HG03354 (cell line): ENCODE results near the gene PRPF40B.

Source experiments
- ATAC-seq: cut with Tn5 transposase; IDR thresholded peaks from one replicate; pipeline ENCODE4 v1.9.1; 2021; ENCODE audit warnings: mild to moderate bottlenecking; ENCODE audit not compliant: unreplicated experiment, poor library complexity, severe bottlenecking

PRPF40B gene

DNA sequence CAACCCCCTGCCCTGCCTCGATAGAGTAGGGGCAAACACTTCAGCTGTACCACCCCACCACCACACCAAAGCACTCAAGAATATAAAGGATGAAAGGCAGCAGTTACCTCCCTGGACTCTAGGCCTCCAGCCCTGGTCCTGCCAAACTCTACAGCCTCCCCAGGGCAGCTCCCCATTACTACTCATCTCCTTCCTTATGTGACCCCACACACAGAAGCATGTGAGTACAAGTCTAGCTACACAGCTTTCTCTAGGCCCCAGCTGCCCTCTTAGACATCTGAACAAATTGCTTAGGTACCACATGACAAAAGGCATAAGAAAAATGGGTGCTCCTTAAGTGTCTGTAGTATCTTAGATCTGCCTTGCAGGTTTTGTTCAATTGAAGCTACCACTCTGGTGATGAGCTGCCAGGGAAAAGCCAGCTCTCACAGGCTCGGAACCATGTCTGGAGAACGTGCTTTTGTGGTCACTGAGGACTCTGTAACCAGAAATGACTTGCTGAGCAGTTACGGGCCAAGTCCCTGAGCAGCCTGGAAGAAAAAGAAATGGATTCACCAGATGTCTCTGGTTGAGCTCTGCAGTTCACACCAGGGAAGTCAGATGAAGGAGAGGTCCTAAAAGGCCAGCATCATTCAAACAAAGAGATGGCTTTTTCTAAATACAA lies 51.1 kb downstream of the PRPF40B start:
- ATAC-seq = no peak

GRCh38 chr12:49675137-49675536 lies 51.8 kb downstream of the PRPF40B start:
- no peak for ATAC-seq

DNA sequence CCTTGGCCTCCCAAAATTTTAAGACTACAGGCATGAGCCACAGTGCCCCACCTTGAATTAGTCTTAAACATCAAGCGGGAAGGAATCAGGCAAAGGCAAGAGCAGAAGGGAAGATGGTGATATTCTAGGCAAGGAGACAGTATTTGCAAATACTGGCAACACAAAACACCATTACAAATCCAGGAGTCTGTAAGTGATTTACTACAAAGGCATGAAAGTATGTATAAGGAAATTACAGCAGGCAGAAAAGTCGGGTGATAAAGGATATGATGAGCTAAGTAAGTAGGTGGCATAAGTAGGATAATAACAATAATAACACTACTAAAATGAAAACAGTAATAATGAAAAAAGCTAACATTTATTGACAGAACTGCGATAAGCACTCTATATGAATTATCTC lies 55.4 kb downstream of the PRPF40B start:
- no peak for ATAC-seq

DNA sequence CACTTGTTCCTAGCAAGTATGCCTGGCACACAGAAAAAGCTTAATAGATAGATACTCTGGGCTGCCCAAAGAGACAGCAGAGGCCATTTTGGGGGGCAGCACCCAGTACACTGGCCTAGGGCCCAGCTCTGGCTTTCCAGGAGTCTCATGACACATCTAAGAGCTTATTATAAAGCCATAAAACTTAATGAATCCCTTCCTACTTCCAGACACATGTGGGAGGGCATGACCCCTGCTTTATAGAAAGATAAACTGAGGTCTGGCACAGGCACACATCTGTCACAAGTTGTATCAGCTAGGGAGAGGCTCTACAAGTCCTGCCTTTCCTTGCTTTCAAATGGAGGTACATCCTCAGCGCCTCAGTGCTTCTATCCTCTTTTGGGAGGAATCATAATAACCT lies 56.7 kb downstream of the PRPF40B start:
- ATAC-seq = no peak

GRCh38 chr12:49683599-49684309 lies 60.4 kb downstream of the PRPF40B start:
- no peak for ATAC-seq

DNA sequence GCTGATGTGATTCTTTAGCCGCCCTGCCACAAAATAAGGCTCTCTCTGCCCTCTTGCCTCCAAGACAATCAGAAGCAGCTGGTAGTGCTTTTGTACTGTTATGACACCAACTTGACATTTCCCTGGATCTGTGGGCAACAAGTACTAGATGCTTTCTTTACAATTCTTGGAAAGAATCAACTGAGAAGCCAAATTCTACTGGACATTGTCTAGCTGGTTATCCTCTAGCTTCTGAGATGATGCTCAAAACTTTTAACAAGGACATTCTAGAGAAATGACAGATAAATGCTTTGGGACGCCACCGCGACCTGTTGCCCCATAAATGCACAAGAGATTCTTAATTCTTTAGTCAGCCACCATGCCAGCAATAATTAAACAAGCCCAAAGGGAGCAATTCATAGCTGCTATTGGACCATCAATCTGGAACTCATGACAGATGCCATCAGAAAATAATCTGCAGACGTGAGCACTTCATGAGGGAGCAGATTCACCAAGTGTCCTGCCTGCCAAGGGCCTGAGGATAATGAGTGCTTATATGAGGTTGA lies 61.0 kb downstream of the PRPF40B start:
- no peak for ATAC-seq

DNA sequence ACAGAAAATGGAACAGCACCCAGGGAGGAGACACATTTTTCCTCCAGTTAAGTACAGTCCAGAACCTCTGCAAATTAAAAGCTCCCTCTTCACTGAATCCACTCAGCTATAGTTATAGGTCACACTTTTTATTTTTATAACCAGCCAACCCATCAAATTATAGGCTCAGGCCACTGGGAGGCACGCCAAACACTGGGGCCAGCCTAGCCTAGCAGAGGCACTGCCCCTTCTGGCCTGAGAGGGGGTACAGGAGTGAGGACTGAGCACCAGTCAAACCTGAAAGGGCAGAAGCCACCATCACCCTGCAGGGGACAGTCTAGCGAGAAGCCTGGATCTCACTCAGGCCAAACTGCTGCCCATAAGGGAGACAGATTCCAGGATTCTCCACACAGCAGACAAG lies 64.6 kb downstream of the PRPF40B start:
- no peak for ATAC-seq

DNA sequence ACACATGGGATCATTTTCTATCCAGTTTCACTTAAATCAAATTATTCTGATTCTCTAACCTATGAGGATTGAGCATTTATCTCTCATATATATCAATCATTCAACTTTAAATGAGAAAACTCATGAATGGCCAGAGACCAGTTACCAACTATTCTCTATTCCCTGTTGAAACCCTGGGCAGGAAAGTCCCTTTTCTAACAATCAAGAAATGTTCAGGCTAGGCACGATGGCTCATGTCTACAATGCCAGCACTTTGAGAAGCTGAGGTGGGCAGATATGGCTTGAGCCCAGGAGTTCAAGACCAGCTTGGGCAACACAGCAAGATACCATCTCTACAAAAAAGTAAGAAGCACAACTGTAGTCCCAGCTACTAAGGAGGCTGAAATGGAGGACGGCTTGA lies 65.9 kb downstream of the PRPF40B start:
- no peak for ATAC-seq

- ATAC-seq = no peak
These were observed 66.4 kb downstream of the PRPF40B start for GRCh38 chr12:49689785-49690184.

DNA sequence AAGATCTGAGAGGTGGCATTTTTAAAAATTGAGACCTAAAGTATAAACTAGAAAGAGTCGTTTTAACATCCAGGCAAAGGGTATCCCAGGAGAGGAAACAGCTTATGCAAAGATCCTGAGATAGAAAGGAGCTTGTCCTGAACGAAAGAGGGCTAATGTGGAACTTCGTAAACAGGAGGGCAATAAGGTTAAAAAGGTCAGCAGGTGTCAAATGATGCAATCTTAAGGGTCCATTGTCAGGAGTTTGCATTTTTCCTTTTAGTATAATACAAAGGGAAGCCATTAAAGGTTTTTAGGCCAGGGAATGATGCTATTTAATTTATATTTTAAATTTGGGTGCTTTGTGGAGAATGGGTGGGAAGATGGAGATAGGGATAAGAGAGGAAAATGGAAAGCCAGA lies 69.5 kb downstream of the PRPF40B start:
- ATAC-seq = no peak

- ATAC-seq = no peak
These were observed 70.6 kb downstream of the PRPF40B start for GRCh38 chr12:49693931-49694444.
